HG03139 (cell line): Measurements from ENCODE around the gene ZNF878.

Experiments used
- ATAC-seq: cut with Tn5 transposase; IDR thresholded peaks from one replicate; pipeline ENCODE4 v1.9.1; 2021; ENCODE audit not compliant: unreplicated experiment

ZNF878 gene

GRCh38 chr19:12035220-12036172 is 17.3 kb downstream of the ZNF878 start, which contains the start of gene ZNF433:
ZNF433 (minus strand) TSS chr19:12035679; CDS start chr19:12035539, 140 bp downstream.
- ATAC-seq, result no peak

- no peak for ATAC-seq
Measured at GRCh38 chr19:12034620-12035019, 18.1 kb downstream of the ZNF878 start.

GRCh38 chr19:12034198-12034597 is 18.6 kb downstream of the ZNF878 start:
- no peak for ATAC-seq

GRCh38 chr19:12015753-12016116 is 37.0 kb downstream of the ZNF878 start:
- ATAC-seq, result no peak

DNA sequence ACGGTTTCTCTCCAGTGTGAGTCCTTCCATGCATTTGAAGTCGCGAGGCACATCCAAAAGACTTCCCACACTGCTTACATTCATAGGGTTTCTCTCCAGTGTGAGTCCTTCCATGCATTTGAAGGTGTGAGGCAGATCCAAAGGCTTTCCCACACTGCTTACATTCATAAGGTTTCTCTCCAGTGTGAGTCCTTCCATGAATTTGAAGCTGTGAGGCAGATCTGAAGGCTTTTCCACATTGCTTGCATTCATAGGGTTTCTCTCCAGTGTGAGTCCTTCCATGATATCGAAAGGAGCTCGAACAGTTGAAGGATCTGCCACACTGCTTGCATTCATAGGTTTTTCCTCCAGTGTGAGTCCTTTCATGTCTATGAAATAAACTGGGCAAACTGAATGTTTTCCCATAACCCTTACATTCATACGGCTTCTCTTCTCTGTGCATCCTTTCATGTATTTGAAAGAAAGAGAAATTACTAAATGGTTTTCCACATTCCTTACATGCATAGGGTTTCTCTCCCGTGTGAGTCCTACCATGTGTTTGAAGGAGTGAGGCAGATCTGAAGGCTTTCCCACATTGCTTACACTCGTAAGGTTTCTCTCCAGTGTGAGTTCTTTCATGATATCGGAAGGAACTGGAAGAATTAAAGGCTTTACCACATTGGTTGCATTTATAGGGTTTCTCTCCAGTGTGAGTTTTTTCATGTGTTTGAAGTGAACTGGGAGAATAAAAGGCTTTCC is 37.6 kb downstream of the ZNF878 start:
- no peak for ATAC-seq

GRCh38 chr19:12000152-12000981 is 52.4 kb downstream of the ZNF878 start:
- no peak for ATAC-seq

GRCh38 chr19:11995174-11995573 is 57.6 kb downstream of the ZNF878 start:
- no peak for ATAC-seq
